ENCODE results near the gene CYB5A.

Gene CYB5A

DNA sequence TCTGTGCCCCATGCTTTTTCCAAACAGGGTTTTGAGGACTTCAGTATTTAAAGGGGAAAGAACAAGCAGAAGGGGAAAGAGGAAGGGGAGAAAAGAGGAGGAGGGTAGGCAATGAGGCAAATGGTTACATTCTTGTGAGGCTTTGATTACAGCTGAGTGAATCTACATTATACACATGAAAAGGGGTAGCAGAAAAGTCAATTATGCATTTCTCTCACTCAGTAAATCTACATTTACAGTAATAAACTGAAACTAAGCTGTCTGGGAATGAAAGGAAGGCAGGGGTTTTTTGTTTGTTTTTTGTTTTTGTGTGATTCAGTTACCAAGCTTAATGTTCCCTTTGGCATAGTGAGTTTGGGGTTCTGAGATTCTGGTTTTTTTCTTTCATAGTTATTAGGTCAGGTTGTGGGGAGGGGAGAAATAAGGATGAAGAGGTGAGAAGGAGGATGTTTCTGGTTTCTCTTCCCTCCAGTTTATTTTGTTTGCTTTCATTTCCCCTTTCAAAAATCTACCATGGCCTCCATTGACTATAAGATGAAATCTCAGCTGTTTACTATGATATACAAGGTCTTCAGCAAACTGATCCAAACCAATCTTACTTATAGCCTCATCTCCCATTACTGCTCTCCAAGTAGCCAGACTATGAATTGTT, 42.6 kb upstream of the CYB5A start (continued):
- TF ChIP-seq, protein P1, sequence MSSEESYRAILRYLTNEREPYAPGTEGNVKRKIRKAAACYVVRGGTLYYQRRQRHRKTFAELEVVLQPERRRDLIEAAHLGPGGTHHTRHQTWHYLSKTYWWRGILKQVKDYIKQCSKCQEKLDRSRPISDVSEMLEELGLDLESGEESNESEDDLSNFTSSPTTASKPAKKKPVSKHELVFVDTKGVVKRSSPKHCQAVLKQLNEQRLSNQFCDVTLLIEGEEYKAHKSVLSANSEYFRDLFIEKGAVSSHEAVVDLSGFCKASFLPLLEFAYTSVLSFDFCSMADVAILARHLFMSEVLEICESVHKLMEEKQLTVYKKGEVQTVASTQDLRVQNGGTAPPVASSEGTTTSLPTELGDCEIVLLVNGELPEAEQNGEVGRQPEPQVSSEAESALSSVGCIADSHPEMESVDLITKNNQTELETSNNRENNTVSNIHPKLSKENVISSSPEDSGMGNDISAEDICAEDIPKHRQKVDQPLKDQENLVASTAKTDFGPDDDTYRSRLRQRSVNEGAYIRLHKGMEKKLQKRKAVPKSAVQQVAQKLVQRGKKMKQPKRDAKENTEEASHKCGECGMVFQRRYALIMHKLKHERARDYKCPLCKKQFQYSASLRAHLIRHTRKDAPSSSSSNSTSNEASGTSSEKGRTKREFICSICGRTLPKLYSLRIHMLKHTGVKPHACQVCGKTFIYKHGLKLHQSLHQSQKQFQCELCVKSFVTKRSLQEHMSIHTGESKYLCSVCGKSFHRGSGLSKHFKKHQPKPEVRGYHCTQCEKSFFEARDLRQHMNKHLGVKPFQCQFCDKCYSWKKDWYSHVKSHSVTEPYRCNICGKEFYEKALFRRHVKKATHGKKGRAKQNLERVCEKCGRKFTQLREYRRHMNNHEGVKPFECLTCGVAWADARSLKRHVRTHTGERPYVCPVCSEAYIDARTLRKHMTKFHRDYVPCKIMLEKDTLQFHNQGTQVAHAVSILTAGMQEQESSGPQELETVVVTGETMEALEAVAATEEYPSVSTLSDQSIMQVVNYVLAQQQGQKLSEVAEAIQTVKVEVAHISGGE (tag by site-specific recombination; conservative IDR thresholded peaks at IDR 0.05; ENCODE audit: low read depth): no peak
- TF ChIP-seq, protein P2, sequence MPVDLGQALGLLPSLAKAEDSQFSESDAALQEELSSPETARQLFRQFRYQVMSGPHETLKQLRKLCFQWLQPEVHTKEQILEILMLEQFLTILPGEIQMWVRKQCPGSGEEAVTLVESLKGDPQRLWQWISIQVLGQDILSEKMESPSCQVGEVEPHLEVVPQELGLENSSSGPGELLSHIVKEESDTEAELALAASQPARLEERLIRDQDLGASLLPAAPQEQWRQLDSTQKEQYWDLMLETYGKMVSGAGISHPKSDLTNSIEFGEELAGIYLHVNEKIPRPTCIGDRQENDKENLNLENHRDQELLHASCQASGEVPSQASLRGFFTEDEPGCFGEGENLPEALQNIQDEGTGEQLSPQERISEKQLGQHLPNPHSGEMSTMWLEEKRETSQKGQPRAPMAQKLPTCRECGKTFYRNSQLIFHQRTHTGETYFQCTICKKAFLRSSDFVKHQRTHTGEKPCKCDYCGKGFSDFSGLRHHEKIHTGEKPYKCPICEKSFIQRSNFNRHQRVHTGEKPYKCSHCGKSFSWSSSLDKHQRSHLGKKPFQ (tag by site-specific recombination; IDR thresholded peaks at IDR 0.05): no peak
- TF ChIP-seq ZNF837 (tag by site-specific recombination; IDR thresholded peaks at IDR 0.05) (no peak), ZNF391 (tag by site-specific recombination; IDR thresholded peaks at IDR 0.05; ENCODE audit: borderline replicate concordance, low read depth) (no peak), ZFP3 (tag by site-specific recombination; IDR thresholded peaks at IDR 0.05; ENCODE audit: low read depth) (no peak), HOXC10 (CRISPR knock-in tag; IDR thresholded peaks at IDR 0.05) (no peak)
- TF ChIP-seq, protein P3, sequence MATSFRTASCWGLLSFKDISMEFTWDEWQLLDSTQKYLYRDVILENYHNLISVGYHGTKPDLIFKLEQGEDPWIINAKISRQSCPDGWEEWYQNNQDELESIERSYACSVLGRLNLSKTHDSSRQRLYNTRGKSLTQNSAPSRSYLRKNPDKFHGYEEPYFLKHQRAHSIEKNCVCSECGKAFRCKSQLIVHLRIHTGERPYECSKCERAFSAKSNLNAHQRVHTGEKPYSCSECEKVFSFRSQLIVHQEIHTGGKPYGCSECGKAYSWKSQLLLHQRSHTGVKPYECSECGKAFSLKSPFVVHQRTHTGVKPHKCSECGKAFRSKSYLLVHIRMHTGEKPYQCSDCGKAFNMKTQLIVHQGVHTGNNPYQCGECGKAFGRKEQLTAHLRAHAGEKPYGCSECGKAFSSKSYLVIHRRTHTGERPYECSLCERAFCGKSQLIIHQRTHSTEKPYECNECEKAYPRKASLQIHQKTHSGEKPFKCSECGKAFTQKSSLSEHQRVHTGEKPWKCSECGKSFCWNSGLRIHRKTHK (tag by site-specific recombination; IDR thresholded peaks at IDR 0.05): no peak

DNA sequence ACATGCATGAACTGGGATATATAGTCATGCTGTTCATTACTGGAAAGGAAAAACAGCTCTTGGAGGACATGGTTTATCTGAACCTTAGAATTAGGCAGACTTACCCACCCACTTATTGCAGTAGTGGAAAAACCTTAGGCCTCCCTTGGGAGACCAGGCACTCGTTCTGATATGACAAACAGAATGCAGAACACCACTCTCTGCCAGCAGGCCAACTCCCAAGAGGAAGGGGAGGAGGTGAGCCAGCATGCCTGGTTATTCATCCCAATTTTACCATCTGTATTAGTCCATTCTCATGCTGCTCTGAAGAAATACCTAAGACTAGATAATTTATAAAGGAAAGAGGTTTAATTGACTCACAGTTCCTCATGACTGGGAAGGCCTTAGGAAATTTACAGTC, 41.3 kb upstream of the CYB5A start:
- CTCF ChIA-PET: interaction anchor here (1.2 kb wide), 1 partner anchor 9 kb away, joined by 6 read pairs; no protein-coding TSS in a partner anchor
- no peaks in the 10 kb centered on the region for H3K36me3 ChIP-seq (ENCODE audit: control insufficient read depth in 2 of 2, insufficient read depth in 1 of 2, low read length in 2 of 2)
- H3K9me3 ChIP-seq (ENCODE audit: control insufficient read depth, insufficient read depth, low read depth, low read length): no peaks in the 10 kb centered on the region
- no peak overlapping the region for H3K27ac ChIP-seq (ENCODE audit: extremely low read depth, low read depth, low read length)
- POLR2A ChIA-PET: no interaction called here
- no peak overlapping the region for H3K4me3 ChIP-seq (ENCODE audit: low read depth, low read length)
- no peaks in the 10 kb centered on the region for H3K4me1 ChIP-seq (ENCODE audit: control insufficient read depth, insufficient read depth, low read length)
- TF ChIP-seq ZNF596 (tag by site-specific recombination; IDR thresholded peaks at IDR 0.05): no peak
- TF ChIP-seq, protein P4, sequence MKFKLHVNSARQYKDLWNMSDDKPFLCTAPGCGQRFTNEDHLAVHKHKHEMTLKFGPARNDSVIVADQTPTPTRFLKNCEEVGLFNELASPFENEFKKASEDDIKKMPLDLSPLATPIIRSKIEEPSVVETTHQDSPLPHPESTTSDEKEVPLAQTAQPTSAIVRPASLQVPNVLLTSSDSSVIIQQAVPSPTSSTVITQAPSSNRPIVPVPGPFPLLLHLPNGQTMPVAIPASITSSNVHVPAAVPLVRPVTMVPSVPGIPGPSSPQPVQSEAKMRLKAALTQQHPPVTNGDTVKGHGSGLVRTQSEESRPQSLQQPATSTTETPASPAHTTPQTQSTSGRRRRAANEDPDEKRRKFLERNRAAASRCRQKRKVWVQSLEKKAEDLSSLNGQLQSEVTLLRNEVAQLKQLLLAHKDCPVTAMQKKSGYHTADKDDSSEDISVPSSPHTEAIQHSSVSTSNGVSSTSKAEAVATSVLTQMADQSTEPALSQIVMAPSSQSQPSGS (tag by site-specific recombination; IDR thresholded peaks at IDR 0.05; ENCODE audit: low read depth): no peak
- TF ChIP-seq ZNF202 (tag by site-specific recombination; IDR thresholded peaks at IDR 0.05; ENCODE audit: borderline replicate concordance): no peak
- TF ChIP-seq, protein P5, sequence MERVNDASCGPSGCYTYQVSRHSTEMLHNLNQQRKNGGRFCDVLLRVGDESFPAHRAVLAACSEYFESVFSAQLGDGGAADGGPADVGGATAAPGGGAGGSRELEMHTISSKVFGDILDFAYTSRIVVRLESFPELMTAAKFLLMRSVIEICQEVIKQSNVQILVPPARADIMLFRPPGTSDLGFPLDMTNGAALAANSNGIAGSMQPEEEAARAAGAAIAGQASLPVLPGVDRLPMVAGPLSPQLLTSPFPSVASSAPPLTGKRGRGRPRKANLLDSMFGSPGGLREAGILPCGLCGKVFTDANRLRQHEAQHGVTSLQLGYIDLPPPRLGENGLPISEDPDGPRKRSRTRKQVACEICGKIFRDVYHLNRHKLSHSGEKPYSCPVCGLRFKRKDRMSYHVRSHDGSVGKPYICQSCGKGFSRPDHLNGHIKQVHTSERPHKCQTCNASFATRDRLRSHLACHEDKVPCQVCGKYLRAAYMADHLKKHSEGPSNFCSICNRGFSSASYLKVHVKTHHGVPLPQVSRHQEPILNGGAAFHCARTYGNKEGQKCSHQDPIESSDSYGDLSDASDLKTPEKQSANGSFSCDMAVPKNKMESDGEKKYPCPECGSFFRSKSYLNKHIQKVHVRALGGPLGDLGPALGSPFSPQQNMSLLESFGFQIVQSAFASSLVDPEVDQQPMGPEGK (tag by site-specific recombination; IDR thresholded peaks at IDR 0.05): no peak
- TF ChIP-seq ZBTB1 (tag by site-specific recombination; IDR thresholded peaks at IDR 0.05): no peak
- TF ChIP-seq, protein P6, sequence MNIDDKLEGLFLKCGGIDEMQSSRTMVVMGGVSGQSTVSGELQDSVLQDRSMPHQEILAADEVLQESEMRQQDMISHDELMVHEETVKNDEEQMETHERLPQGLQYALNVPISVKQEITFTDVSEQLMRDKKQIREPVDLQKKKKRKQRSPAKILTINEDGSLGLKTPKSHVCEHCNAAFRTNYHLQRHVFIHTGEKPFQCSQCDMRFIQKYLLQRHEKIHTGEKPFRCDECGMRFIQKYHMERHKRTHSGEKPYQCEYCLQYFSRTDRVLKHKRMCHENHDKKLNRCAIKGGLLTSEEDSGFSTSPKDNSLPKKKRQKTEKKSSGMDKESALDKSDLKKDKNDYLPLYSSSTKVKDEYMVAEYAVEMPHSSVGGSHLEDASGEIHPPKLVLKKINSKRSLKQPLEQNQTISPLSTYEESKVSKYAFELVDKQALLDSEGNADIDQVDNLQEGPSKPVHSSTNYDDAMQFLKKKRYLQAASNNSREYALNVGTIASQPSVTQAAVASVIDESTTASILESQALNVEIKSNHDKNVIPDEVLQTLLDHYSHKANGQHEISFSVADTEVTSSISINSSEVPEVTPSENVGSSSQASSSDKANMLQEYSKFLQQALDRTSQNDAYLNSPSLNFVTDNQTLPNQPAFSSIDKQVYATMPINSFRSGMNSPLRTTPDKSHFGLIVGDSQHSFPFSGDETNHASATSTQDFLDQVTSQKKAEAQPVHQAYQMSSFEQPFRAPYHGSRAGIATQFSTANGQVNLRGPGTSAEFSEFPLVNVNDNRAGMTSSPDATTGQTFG (tag by site-specific recombination; IDR thresholded peaks at IDR 0.05; ENCODE audit: borderline replicate concordance): no peak
- TF ChIP-seq SCRT2 (tag by site-specific recombination; IDR thresholded peaks at IDR 0.05): no peak
- no peak for TF ChIP-seq ZNF768 (tag by site-specific recombination; IDR thresholded peaks at IDR 0.05)
- TF ChIP-seq MYNN (tag by site-specific recombination; IDR thresholded peaks at IDR 0.05; ENCODE audit: borderline replicate concordance): no peak
- TF ChIP-seq ZNF221 (tag by site-specific recombination; IDR thresholded peaks at IDR 0.05; ENCODE audit: borderline replicate concordance): no peak

Data from HEK293 (cell line).